ENCODE measurements around the gene ORAI3. TPM values are rescaled to one million over a fixed set of nuclear protein-coding genes. Genes with fewer than 3 reads are reported as not detected.

The ORAI3 gene
- total and polyA plus RNA-seq, 2 of the 13 experiments (the other 11 are each of a cell fraction or from before 2014, with no cell fraction given): 11.4 to 32.0 TPM

- peak; percentile 53; the same call in 1 of the 2 replicates for TF ChIP-seq ZNF362 (CRISPR knock-in tag; IDR thresholded peaks at IDR 0.05; ENCODE audit: borderline replicate concordance)
- TF ChIP-seq CBX5 (CRISPR knock-in tag; IDR thresholded peaks at IDR 0.05; ENCODE audit: borderline replicate concordance): no peak
- TF ChIP-seq, protein P1, sequence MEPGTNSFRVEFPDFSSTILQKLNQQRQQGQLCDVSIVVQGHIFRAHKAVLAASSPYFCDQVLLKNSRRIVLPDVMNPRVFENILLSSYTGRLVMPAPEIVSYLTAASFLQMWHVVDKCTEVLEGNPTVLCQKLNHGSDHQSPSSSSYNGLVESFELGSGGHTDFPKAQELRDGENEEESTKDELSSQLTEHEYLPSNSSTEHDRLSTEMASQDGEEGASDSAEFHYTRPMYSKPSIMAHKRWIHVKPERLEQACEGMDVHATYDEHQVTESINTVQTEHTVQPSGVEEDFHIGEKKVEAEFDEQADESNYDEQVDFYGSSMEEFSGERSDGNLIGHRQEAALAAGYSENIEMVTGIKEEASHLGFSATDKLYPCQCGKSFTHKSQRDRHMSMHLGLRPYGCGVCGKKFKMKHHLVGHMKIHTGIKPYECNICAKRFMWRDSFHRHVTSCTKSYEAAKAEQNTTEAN (CRISPR knock-in tag; conservative IDR thresholded peaks at IDR 0.05): no peak
- TF ChIP-seq ZNF772 (CRISPR knock-in tag; IDR thresholded peaks at IDR 0.05): peak; percentile 93
- TF ChIP-seq MXD4 (CRISPR knock-in tag; IDR thresholded peaks at IDR 0.05): peak; percentile 67; the same call in 1 of the 2 replicates
- TF ChIP-seq ZNF660 (CRISPR knock-in tag; IDR thresholded peaks at IDR 0.05; ENCODE audit: borderline replicate concordance, low read depth): no peak
- TF ChIP-seq TIGD3 (CRISPR knock-in tag; IDR thresholded peaks at IDR 0.05; ENCODE audit: borderline replicate concordance): no peak
- TF ChIP-seq ZNF484 (CRISPR knock-in tag; IDR thresholded peaks at IDR 0.05; ENCODE audit: borderline replicate concordance, low read depth): 0 out of 2 replicates have a peak, but pooled peaks have one; percentile 41
- no peak for TF ChIP-seq ZSCAN9 (CRISPR knock-in tag; IDR thresholded peaks at IDR 0.05; ENCODE audit: borderline replicate concordance)
- TF ChIP-seq, protein P2, sequence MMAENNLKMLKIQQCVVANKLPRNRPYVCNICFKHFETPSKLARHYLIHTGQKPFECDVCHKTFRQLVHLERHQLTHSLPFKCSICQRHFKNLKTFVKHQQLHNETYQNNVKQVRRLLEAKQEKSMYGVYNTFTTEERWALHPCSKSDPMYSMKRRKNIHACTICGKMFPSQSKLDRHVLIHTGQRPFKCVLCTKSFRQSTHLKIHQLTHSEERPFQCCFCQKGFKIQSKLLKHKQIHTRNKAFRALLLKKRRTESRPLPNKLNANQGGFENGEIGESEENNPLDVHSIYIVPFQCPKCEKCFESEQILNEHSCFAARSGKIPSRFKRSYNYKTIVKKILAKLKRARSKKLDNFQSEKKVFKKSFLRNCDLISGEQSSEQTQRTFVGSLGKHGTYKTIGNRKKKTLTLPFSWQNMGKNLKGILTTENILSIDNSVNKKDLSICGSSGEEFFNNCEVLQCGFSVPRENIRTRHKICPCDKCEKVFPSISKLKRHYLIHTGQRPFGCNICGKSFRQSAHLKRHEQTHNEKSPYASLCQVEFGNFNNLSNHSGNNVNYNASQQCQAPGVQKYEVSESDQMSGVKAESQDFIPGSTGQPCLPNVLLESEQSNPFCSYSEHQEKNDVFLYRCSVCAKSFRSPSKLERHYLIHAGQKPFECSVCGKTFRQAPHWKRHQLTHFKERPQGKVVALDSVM (CRISPR knock-in tag; IDR thresholded peaks at IDR 0.05): peak; percentile 75
- TF ChIP-seq KAT7 (CRISPR knock-in tag; IDR thresholded peaks at IDR 0.05; ENCODE audit: borderline replicate concordance): peak; percentile 19; the same call in 1 of the 2 replicates
- TF ChIP-seq ZNF562 (CRISPR knock-in tag; IDR thresholded peaks at IDR 0.05; ENCODE audit: borderline replicate concordance): no peak; the same call in 1 of the 2 replicates
- peak; percentile 71; the same call in 1 of the 2 replicates for TF ChIP-seq NFATC3 (CRISPR knock-in tag; IDR thresholded peaks at IDR 0.05)
- TF ChIP-seq ZBTB3 (CRISPR knock-in tag; IDR thresholded peaks at IDR 0.05; ENCODE audit: borderline replicate concordance, low read depth): peak; percentile 83; the same call in 1 of the 2 replicates
- peak; percentile 27 for TF ChIP-seq ZNF414 (CRISPR knock-in tag; IDR thresholded peaks at IDR 0.05)
- peak; percentile 35; the same call in 1 of the 2 replicates for TF ChIP-seq TFDP2 (CRISPR knock-in tag; IDR thresholded peaks at IDR 0.05)
- peak; percentile 61; the same call in 1 of the 2 replicates for TF ChIP-seq ADNP (CRISPR knock-in tag; IDR thresholded peaks at IDR 0.05)
- TF ChIP-seq, protein P3, sequence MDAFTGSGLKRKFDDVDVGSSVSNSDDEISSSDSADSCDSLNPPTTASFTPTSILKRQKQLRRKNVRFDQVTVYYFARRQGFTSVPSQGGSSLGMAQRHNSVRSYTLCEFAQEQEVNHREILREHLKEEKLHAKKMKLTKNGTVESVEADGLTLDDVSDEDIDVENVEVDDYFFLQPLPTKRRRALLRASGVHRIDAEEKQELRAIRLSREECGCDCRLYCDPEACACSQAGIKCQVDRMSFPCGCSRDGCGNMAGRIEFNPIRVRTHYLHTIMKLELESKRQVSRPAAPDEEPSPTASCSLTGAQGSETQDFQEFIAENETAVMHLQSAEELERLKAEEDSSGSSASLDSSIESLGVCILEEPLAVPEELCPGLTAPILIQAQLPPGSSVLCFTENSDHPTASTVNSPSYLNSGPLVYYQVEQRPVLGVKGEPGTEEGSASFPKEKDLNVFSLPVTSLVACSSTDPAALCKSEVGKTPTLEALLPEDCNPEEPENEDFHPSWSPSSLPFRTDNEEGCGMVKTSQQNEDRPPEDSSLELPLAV (CRISPR knock-in tag; conservative IDR thresholded peaks at IDR 0.05; ENCODE audit: low read depth): no peak
- no peak for TF ChIP-seq SSRP1 (CRISPR knock-in tag; IDR thresholded peaks at IDR 0.05)
Measured at GRCh38 chr16:30985401-30986128, 36.7 kb downstream of the ORAI3 start (continued).
